Measurements from ENCODE around the gene AP3B1. TPM values are rescaled to one million over a fixed set of nuclear protein-coding genes. Genes with fewer than 3 reads are reported as not detected.
"Not testable (repeated sequence)": the region's sequence is repeated elsewhere in the genome, so short reads cannot be mapped to it uniquely, and the experiment has no call there.

AP3B1 gene
- total RNA-seq, 1 experiment from 2014 or later: 56.9 TPM

GRCh38 chr5:78077369-78078068 is 217.0 kb downstream of the AP3B1 start:
- Histone ChIP-seq H3K9me3 (replicated peaks) (no peaks in the 10 kb centered on the region), H3K4me1 (replicated peaks) (peaks cover 9% of the 10 kb centered on the region), H3K27ac (no peak overlapping the region), H3K36me3 (no peaks in the 10 kb centered on the region; the same call in 1 of the 2 replicates), H3K4me3 (no peak overlapping the region), H3K27me3 (replicated peaks) (no peaks in the 10 kb centered on the region)
- no peak for DNase-seq (ENCODE audit: low read depth in 1 of 2, low spot score in 2 of 2)

- Histone ChIP-seq H3K9me3 (replicated peaks) (no peaks in the 10 kb centered on the region), H3K27me3 (replicated peaks) (no peaks in the 10 kb centered on the region), H3K4me3 (no peak overlapping the region), H3K27ac (no peak overlapping the region), H3K36me3 (no peaks in the 10 kb centered on the region; the same call in 1 of the 2 replicates), H3K4me1 (replicated peaks) (peaks cover 9% of the 10 kb centered on the region)
- no peak for DNase-seq (ENCODE audit: low read depth in 1 of 2, low spot score in 2 of 2)
These were observed 218.1 kb downstream of the AP3B1 start for GRCh38 chr5:78076351-78076750.

DNA sequence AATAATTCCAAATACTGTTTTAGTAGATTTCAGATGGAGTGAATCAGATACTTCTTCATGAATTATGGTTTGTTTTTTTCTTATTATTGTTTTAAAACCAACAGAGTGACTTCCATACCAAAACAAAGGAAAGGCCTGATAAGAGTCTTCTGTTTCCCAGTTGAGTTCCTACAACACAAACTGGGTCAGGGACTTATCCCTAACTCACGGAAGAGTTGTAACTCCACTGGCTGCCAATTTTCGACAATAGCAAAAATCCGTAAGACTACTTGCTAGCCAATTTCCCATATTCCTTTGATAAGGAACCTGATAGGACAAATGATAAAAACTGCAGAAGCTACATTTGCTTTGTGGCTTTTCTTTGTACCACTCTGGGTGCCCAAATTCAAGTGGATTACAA is 219.2 kb downstream of the AP3B1 start:
- no peaks in the 10 kb centered on the region; the same call in 1 of the 2 replicates for H3K36me3 ChIP-seq

GRCh38 chr5:78070691-78071090 is 223.8 kb downstream of the AP3B1 start:
- H3K27ac ChIP-seq; H3K4me1 ChIP-seq (replicated peaks); H3K9me3 ChIP-seq (replicated peaks); H3K4me3 ChIP-seq; H3K36me3 ChIP-seq; H3K27me3 ChIP-seq (replicated peaks); DNase-seq (ENCODE audit: low read depth in 1 of 2, low spot score in 2 of 2): not testable (repeated sequence)

More for the DNA sequence above, 219.2 kb downstream of the AP3B1 start:
- DNase-seq (ENCODE audit: low read depth in 1 of 2, low spot score in 2 of 2): no peak
- Histone ChIP-seq H3K27me3 (replicated peaks) (no peaks in the 10 kb centered on the region), H3K4me3 (no peak overlapping the region), H3K27ac (no peak overlapping the region), H3K4me1 (replicated peaks) (peaks cover 9% of the 10 kb centered on the region), H3K9me3 (replicated peaks) (no peaks in the 10 kb centered on the region)

DNA sequence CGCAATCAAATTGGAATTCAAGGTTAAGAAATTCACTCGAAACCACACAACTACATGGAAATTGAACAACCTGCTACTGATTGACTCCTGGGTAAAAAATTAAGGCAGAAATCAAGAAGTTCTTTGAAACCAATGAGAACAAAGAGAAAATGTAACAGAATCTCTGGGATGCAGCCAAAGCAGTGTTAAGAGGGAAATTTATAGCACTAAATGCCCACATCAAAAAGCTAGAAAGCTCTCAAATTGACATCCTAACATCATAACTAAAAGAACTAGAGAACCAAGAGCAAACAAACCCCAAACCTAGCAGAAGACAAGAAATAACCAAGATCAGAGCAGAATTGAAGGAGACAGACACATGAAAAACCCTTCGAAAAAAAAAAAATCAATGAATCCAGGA is 226.9 kb downstream of the AP3B1 start:
- not testable (repeated sequence) for H3K4me3 ChIP-seq; H3K27ac ChIP-seq; H3K4me1 ChIP-seq (replicated peaks); H3K36me3 ChIP-seq; DNase-seq (ENCODE audit: low read depth in 1 of 2, low spot score in 2 of 2); H3K27me3 ChIP-seq (replicated peaks); H3K9me3 ChIP-seq (replicated peaks)

- H3K4me3 ChIP-seq; H3K4me1 ChIP-seq (replicated peaks); H3K27ac ChIP-seq; DNase-seq (ENCODE audit: low read depth in 1 of 2, low spot score in 2 of 2); H3K27me3 ChIP-seq (replicated peaks); H3K36me3 ChIP-seq; H3K9me3 ChIP-seq (replicated peaks): not testable (repeated sequence)
These were observed 227.8 kb downstream of the AP3B1 start for GRCh38 chr5:78066722-78067121.

DNA sequence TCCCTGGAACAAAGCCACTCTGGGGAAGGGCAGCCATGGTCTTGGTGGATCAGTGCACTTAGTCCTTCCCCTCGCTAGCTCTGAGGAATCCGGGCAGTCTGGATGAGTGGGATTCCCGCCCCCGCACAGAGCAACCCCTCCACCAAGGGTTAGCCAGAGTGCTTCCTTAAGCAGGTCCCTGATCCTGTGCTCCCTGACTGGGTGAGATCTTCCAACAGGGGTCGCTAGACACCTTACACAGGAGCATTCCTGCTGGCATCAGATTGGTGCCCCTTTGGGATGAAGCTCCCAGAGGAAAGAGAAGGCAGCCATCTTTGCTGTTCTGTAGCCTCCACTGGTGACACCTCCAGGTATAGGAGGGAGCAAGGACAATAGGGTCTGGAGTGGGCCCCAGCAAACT is 228.8 kb downstream of the AP3B1 start:
- Histone ChIP-seq H3K36me3 (no peaks in the 10 kb centered on the region), H3K4me3 (no peak overlapping the region), H3K9me3 (replicated peaks) (0 out of 2 replicates have a peak, but pooled peaks cover 4% of the 10 kb centered on the region), H3K27ac (no peak overlapping the region), H3K4me1 (replicated peaks) (no peaks in the 10 kb centered on the region), H3K27me3 (replicated peaks) (no peaks in the 10 kb centered on the region)
- DNase-seq (ENCODE audit: low read depth in 1 of 2, low spot score in 2 of 2): no peak

DNA sequence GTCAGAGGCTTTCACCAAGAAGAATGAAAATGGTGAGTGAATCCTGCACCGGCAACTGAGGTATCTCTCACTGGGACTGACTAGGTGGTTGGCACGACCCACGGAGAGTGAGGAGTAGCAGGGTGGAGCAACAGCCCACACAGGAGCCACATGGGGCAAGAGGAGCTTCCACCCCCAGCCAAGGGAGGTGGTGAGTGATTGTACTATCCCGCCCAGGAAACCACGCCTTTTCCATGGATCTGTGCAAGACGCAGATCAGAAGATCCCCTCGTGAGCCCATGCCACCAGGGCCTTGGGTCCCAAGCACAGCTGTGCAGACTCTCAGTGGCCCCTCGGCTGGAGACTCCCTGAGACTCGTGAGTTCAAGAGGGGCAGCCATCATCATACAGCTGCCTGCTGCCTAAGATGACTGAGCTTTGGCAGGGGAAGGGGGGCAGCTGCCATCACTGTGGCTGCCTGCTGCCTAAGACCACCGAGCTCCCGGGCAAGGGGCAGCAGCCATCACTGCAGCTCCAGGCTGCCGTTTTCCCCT is 229.5 kb downstream of the AP3B1 start:
- Histone ChIP-seq H3K36me3 (no peaks in the 10 kb centered on the region), H3K27me3 (replicated peaks) (no peaks in the 10 kb centered on the region), H3K4me3 (no peak overlapping the region), H3K4me1 (replicated peaks) (no peaks in the 10 kb centered on the region), H3K27ac (no peak overlapping the region), H3K9me3 (replicated peaks) (0 out of 2 replicates have a peak, but pooled peaks cover 4% of the 10 kb centered on the region)
- no peak for DNase-seq (ENCODE audit: low read depth in 1 of 2, low spot score in 2 of 2)

- no peak overlapping the region for H3K4me3 ChIP-seq
- H3K36me3 ChIP-seq: no peaks in the 10 kb centered on the region
- H3K27me3 ChIP-seq (replicated peaks): no peaks in the 10 kb centered on the region
- DNase-seq (ENCODE audit: low read depth in 1 of 2, low spot score in 2 of 2): no peak
- 0 out of 2 replicates have a peak, but pooled peaks cover 4% of the 10 kb centered on the region for H3K9me3 ChIP-seq (replicated peaks)
- H3K27ac ChIP-seq: no peak overlapping the region
- H3K4me1 ChIP-seq (replicated peaks): no peaks in the 10 kb centered on the region
These were observed 231.0 kb downstream of the AP3B1 start for GRCh38 chr5:78063495-78063894.

DNA sequence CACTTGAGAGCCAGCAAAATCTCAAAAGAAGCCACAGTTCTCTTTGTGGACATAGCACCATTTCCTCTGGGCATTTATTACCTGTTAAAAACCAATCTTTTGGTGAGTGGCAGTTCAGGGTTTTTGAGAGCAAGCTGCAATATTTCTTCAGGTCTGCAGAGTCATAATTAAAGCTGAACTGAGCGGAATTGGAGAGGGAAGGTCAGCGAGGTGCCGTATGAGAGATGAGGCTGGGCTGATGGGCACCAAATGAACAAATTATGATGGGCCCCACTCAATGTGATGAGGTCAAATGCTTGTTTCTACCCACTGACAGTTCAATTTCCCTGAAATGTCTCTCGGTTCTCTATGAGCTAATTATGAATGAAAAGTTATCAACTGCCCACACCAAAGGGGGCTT is 231.9 kb downstream of the AP3B1 start:
- H3K36me3 ChIP-seq: no peaks in the 10 kb centered on the region
- H3K9me3 ChIP-seq (replicated peaks): no peaks in the 10 kb centered on the region
- no peak overlapping the region for H3K4me3 ChIP-seq
- H3K27me3 ChIP-seq (replicated peaks): no peaks in the 10 kb centered on the region
- no peak overlapping the region for H3K27ac ChIP-seq
- no peak for DNase-seq (ENCODE audit: low read depth in 1 of 2, low spot score in 2 of 2)
- H3K4me1 ChIP-seq (replicated peaks): no peaks in the 10 kb centered on the region

GRCh38 chr5:78060421-78060820 is 234.1 kb downstream of the AP3B1 start:
- H3K27me3 ChIP-seq (replicated peaks): no peaks in the 10 kb centered on the region
- H3K36me3 ChIP-seq: no peaks in the 10 kb centered on the region
- DNase-seq (ENCODE audit: low read depth in 1 of 2, low spot score in 2 of 2): no peak
- H3K4me1 ChIP-seq (replicated peaks): peaks cover 12% of the 10 kb centered on the region
- no peak overlapping the region for H3K27ac ChIP-seq
- H3K4me3 ChIP-seq: no peak overlapping the region
- H3K9me3 ChIP-seq (replicated peaks): no peaks in the 10 kb centered on the region

DNA sequence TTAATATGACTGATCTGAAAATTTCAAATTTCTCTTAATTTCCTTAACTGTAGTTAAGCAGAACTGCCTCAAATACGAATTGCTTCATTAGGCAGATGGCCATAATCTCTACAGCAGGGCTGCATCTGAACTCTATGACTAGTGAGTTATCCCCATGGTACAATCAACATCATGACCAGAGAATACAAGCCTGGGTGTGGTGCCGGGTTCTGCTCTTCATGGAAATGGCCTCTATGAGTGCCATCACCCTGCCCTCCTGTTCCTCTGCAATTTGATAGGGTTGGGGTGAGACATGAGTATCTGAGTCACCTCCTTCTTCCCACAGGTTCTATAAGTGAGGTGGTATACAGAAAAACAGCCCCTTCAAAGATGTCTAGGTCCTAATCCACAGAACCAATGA is 235.9 kb downstream of the AP3B1 start:
- peaks cover 12% of the 10 kb centered on the region for H3K4me1 ChIP-seq (replicated peaks)
- no peak overlapping the region for H3K4me3 ChIP-seq
- no peaks in the 10 kb centered on the region for H3K9me3 ChIP-seq (replicated peaks)
- H3K36me3 ChIP-seq: no peaks in the 10 kb centered on the region
- H3K27ac ChIP-seq: no peak overlapping the region
- no peak for DNase-seq (ENCODE audit: low read depth in 1 of 2, low spot score in 2 of 2)
- no peaks in the 10 kb centered on the region for H3K27me3 ChIP-seq (replicated peaks)

DNA sequence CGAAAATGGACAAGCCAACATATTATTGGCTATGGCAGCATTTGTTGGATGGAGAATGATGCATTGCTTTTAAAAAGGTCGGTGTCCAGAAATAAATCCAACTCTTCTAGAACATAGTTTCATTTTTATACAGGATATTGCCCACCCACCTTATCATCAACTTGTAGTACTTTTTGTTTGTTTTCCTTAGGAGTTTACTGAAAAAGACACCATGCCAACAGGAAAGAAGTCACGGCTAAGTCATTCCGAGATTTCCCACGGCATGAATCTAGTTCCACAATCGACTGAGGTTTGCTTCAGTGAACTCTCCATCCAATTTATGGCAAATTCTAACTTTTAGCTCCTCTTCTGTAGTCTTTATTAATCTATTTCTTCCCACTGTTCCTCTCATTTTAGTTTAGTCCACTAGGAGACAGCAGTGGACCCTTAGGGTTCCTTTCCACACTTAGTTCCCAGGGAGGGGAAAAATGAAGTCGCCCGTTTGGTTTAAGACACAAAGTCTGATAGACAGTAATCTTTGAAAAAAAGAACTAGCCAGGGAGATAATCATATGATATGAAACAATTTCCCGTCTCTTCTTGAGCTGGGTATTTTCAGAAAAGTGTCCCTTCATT is 237.5 kb downstream of the AP3B1 start:
- Histone ChIP-seq H3K27me3 (replicated peaks) (no peaks in the 10 kb centered on the region), H3K4me1 (replicated peaks) (peaks cover 12% of the 10 kb centered on the region), H3K36me3 (no peaks in the 10 kb centered on the region), H3K9me3 (replicated peaks) (no peaks in the 10 kb centered on the region), H3K27ac (peak overlapping the region; percentile 1; the same call in 1 of the 2 replicates), H3K4me3 (no peak overlapping the region)
- peak in 1 of 2 experiments; percentile 33 for DNase-seq (ENCODE audit: low read depth in 1 of 2, low spot score in 2 of 2)

DNA sequence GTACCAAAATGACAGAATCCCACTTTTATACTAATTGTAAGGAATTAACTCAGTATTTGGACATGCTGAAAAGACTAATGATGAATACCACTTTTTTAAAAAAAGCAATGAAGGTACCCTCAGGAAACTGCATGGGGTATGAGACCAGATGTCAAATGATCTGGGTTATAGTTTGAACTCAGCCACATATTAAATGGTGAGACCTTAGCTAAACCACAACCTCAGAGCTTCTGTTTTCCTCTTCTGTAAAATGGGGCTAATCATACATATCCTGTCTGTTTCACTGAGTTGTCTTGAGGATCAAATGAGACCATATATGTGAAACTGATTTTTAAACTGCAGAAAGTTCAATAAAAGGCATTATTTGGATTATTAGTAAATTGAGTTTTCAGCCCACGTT is 238.4 kb downstream of the AP3B1 start:
- Histone ChIP-seq H3K4me3 (no peak overlapping the region), H3K4me1 (replicated peaks) (peaks cover 12% of the 10 kb centered on the region), H3K9me3 (replicated peaks) (no peaks in the 10 kb centered on the region), H3K27me3 (replicated peaks) (no peaks in the 10 kb centered on the region), H3K36me3 (no peaks in the 10 kb centered on the region), H3K27ac (no peak overlapping the region)
- no peak for DNase-seq (ENCODE audit: low read depth in 1 of 2, low spot score in 2 of 2)

Data from SJSA1 (cell line).